ENCODE data around the gene MATCAP1. TPM values are rescaled to one million over a fixed set of nuclear protein-coding genes. Genes with fewer than 3 reads are reported as not detected.

MATCAP1 gene
- total RNA-seq, 2 donors from 2014 or later, result 24.0 to 43.0 TPM

GRCh38 chr16:67147437-67148140 lies 36.2 kb downstream of the MATCAP1 start:
- Histone ChIP-seq H3K36me3 (peaks cover 3% of the 10 kb centered on the region), H3K4me3 (no peak overlapping the region), H3K9me3 (no peaks in the 10 kb centered on the region), H3K4me1 (no peaks in the 10 kb centered on the region), H3K9ac (ENCODE audit: low read depth in 2 of 2, low read length in 2 of 2) (no peak overlapping the region), H3K27ac (no peak overlapping the region), H3K27me3 (no peaks in the 10 kb centered on the region)
- no peak for DNase-seq
- intact Hi-C loops (cut with DNase I), result no loop called here
- TF ChIP-seq CTCF (IDR thresholded peaks at IDR 0.05), result no peak

GRCh38 chr16:67146523-67147357 lies 37.0 kb downstream of the MATCAP1 start:
- no peaks in the 10 kb centered on the region for H3K9me3 ChIP-seq
- no peak overlapping the region for H3K27ac ChIP-seq
- H3K27me3 ChIP-seq, result no peaks in the 10 kb centered on the region
- peaks cover 3% of the 10 kb centered on the region for H3K36me3 ChIP-seq
- no peak overlapping the region for H3K9ac ChIP-seq (ENCODE audit: low read depth in 2 of 2, low read length in 2 of 2)
- no peak for TF ChIP-seq CTCF (IDR thresholded peaks at IDR 0.05)
- H3K4me3 ChIP-seq, result no peak overlapping the region
- DNase-seq, result no peak
- intact Hi-C loops (cut with DNase I), result no loop called here
- H3K4me1 ChIP-seq, result no peaks in the 10 kb centered on the region

GRCh38 chr16:67145746-67146145 lies 38.0 kb downstream of the MATCAP1 start:
- no peak overlapping the region for H3K27ac ChIP-seq
- H3K4me3 ChIP-seq, result no peak overlapping the region
- H3K36me3 ChIP-seq, result peaks cover 3% of the 10 kb centered on the region
- no peak for TF ChIP-seq CTCF (IDR thresholded peaks at IDR 0.05)
- no peak overlapping the region for H3K9ac ChIP-seq (ENCODE audit: low read depth in 2 of 2, low read length in 2 of 2)
- DNase-seq, result no peak
- H3K27me3 ChIP-seq, result no peaks in the 10 kb centered on the region
- no peaks in the 10 kb centered on the region for H3K9me3 ChIP-seq
- no peaks in the 10 kb centered on the region for H3K4me1 ChIP-seq
- intact Hi-C loops (cut with DNase I), result no loop called here

GRCh38 chr16:67144943-67145342 lies 38.8 kb downstream of the MATCAP1 start:
- Histone ChIP-seq H3K36me3 (peaks cover 3% of the 10 kb centered on the region), H3K9ac (ENCODE audit: low read depth in 2 of 2, low read length in 2 of 2) (no peak overlapping the region), H3K4me3 (no peak overlapping the region), H3K4me1 (no peaks in the 10 kb centered on the region), H3K27ac (no peak overlapping the region), H3K9me3 (no peaks in the 10 kb centered on the region), H3K27me3 (no peaks in the 10 kb centered on the region)
- no peak for TF ChIP-seq CTCF (IDR thresholded peaks at IDR 0.05)
- no peak for DNase-seq
- intact Hi-C loops (cut with DNase I), result no loop called here

GRCh38 chr16:67142342-67142741 lies 41.4 kb downstream of the MATCAP1 start:
- Histone ChIP-seq H3K4me1 (no peaks in the 10 kb centered on the region), H3K27ac (no peak overlapping the region), H3K36me3 (peaks cover 3% of the 10 kb centered on the region), H3K27me3 (no peaks in the 10 kb centered on the region), H3K9ac (ENCODE audit: low read depth in 2 of 2, low read length in 2 of 2) (no peak overlapping the region), H3K4me3 (no peak overlapping the region), H3K9me3 (no peaks in the 10 kb centered on the region)
- DNase-seq, result no peak
- intact Hi-C loops (cut with DNase I), result no loop called here
- no peak for TF ChIP-seq CTCF (IDR thresholded peaks at IDR 0.05)
